CD4-positive, alpha-beta T cell treated with Interleukin-2 at 100 ng/mL for 4 hours (primary cell): ENCODE results near the gene DMRT1.

Source experiments
- DNase-seq: peaks from one replicate; pipeline ENCODE4 v3.0.0-alpha.2; 2020; ENCODE audit warnings: low spot score

Gene DMRT1

GRCh38 chr9:1002678-1003077 lies 161.2 kb downstream of the DMRT1 start:
- DNase-seq: no peak

DNA sequence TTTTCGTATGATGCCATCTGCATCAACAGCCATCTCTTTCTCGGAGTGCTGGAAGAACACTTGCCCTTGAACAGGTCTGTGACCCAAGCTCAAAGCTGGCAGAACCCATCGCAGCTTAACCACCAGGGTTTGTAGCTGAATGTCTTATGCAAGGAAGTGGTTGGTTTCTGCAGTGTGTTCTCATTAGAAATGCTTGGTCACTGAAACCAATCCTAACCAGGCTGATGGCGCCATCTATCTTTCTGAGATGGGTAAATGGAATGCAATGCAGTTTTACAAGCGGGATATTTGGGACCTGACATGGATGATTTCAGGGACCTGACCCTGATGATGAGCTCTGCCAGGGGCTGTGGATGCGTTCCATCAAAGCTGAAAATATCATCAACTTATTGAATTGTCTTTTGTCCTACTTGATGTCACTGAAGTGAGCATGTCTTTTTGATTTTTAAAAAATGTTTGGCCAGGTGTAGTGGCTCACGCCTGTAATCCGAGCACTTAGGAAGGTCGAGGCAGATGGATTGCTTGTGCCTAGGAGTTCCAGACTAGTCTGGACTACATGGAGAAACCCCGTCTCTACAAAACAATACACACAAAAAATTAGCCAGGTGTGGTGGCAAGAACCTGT lies 163.7 kb downstream of the DMRT1 start:
- peak; percentile 12 for DNase-seq

- DNase-seq: no peak
Observed at GRCh38 chr9:1007312-1007711, 165.8 kb downstream of the DMRT1 start.

DNA sequence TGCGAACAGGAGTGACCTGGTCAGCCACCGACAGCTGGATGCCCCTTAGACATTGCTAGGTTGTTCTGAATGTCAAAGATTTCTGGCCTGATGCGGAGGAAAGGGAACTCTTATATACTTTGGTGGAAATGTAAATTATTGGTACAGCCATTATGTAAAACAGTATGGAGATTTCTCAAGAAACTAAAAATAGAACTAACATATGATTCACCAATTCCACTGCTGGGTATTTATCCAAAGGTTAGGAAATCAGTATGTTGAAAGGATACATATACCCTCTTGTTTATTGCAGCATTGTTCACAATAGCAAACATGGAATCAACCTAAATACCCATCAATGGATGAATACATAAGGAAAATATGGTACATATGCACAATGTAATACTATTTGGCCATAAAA lies 166.7 kb downstream of the DMRT1 start:
- DNase-seq: no peak

GRCh38 chr9:1009101-1009707 lies 167.7 kb downstream of the DMRT1 start:
- DNase-seq: peak; percentile 75

DNA sequence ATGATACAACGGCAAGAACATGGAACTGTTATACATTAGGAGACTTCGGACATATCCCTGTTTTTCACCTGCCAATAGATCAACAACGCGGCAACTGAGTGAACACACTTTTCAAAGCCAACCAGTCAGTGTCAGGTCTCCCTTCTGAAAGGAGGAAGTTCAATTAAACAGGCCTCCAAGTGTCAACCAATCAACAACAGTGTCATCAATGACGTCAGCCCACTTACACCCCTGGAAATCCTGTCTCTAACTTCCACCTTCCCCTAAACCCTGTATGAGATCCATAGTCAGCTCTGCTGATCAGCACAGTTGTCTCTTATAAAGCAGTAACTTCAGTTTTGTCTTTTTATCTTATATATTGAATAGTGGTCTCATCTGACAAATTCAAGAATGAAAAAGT lies 171.5 kb downstream of the DMRT1 start:
- no peak for DNase-seq

GRCh38 chr9:1014225-1014624 lies 172.7 kb downstream of the DMRT1 start:
- DNase-seq: no peak

GRCh38 chr9:1014640-1015039 lies 173.1 kb downstream of the DMRT1 start:
- no peak for DNase-seq

DNA sequence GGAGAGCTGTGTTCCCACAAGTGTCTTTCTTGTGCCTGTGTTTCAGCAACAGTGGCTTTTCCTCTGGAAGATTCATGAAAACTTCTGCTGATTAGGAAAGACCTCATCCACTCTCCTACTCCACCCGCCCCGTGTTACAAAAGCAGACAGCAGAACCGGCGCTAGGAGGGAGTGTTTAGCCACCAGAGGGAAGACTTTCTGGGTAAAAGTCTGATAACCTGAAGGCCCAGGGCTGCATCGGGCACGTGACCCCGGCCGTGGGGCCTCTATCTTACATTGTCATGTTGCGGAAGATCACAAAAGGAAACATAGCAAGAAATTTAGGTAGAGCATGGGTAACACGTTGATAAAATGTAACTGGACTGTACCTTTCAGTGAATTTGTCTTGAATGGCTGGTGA lies 176.6 kb downstream of the DMRT1 start:
- DNase-seq: no peak
